ENCODE results near the gene NOL8. TPM values are rescaled to one million over a fixed set of nuclear protein-coding genes. Genes with fewer than 3 reads are reported as not detected.

The NOL8 gene
- total RNA-seq, 1 donor from 2014 or later = 53.0 TPM

DNA sequence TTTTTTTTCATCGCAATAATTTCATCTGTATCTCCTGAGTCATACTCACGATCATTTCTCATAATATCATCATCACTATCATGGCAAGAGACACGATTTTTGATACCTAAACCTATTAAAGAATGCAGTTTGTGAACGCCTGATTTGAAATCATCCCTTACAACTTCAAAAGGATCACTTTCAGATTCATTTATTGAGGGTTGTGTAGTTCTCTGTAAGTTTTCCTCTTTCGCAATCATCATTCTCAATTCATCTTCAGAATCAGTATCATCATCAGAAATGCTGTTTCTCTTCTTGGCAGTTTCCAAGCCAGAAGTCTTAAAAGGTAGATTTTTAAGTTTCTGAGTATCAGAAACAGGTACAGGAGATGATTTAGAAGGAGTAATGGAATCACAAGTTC is 9.7 kb downstream of the NOL8 start:
- no peak for ATAC-seq
- no peak for DNase-seq (ENCODE audit: low spot score)
- intact Hi-C loops (cut with DNase I) = no loop called here

DNA sequence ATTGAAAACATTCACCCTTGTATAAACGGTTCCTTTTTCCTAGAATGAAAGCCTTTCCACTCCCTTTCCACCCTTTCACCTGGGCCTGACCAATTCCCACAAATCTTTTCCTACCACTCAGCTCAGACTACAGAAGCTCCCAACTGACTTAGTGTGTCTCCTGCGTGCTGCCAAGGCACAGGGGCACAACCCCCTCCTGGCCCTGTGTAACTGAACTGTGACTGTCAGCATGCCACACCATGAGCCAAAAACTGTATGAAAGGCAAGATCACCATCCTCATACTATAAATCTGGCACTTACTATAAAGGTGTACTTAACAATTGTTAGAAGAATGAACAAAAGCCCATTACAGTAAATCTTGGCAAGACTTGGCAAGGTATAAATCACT is 11.5 kb downstream of the NOL8 start:
- DNase-seq (ENCODE audit: low spot score) (no peak), ATAC-seq (no peak)
- intact Hi-C loops (cut with DNase I) = no loop called here

DNA sequence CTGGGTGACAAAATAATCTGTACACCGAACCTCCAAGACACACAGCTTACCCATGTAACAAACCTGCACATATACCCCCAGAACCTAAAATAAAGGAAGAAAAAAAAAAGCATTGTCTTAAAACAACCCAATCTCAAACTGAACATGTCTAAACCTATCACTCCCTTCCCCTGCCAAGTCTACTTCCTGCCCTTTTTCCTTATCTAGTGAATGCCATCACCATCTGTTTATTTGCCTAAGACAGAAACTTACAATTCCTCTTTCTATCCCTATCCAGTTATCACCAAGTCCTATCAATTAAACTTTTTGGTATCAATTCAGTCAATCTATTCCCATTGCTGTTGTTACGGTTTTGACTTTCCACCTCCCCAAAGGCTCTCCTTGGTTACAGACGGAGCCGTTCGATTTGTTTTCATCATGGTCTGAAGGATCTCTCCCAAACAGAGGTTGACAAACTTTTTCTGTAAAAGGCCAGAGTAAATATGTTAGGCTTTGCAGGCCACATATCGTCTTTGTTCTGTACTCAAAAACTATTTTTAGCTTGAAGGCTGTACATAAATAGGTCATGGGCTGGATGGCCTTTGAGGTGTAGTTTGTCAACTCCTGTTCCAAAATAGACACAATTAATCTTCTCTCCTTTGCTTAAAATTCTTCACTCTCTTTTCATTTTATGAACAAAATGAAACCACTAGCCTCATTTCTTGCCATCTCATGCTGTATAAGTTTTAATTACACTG is 12.1 kb downstream of the NOL8 start:
- no peak for ATAC-seq
- no peak for DNase-seq (ENCODE audit: low spot score)
- intact Hi-C loops (cut with DNase I) = no loop called here

DNA sequence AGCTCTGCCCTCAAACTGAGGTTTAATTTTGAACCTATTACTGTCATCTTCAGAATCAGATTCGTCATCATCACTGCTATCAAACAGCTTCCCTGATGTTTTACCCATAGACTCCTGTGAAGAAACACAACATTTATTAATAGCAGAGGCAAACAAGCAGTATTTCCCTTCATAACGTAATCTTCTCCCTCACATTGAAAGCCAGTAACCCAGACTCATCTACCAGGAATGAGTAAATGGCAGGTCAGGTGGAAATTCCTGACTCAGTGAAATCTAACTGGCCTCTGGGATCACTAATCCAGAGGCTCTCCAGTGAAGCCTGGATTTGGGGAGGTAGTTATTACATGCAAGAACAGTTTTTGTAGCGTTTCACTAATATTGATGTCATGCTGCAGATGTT is 14.6 kb downstream of the NOL8 start:
- DNase-seq (ENCODE audit: low spot score) (no peak), ATAC-seq (no peak)
- intact Hi-C loops (cut with DNase I) = no loop called here

DNA sequence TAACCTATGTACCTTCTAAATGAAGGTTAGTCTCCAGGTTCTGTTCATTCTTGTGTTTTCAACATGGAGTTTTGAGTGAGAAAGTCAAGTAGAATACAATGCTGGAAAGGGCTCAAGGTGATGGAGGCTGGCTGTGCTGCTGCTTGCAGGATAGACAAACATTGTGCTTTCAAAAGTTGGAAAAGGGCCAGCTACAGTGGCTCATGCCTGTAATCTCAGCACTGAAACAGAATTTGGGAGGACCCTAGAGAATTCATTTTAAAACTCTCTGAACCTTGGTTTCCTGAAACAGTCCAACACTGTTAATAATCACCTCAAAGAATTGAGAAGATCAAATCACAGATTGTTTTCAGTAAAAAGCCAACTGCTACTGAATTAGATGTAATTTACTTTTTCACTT is 16.3 kb downstream of the NOL8 start:
- ATAC-seq (peak; percentile 38), DNase-seq (ENCODE audit: low spot score) (no peak)
- intact Hi-C loops (cut with DNase I) = no loop called here

DNA sequence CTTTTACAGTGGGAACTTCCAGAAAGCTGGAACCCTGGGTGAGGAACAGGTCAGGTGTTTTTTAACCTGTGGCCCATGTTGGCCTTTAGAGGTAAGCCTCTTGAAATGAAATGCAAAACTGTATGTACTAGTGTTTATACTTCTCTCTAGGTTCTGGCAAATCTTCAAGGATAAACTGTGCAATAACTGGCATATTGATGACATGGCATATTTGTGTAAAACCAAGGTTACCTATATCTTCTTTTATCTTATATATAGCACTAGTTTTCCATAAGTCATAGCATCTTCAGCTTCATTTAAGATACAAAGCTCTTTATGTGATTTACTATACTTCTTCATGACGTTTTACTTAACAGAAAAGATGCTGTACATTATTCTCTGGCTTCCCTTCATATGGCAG is 24.2 kb downstream of the NOL8 start:
- ATAC-seq (no peak), DNase-seq (ENCODE audit: low spot score) (no peak)
- intact Hi-C loops (cut with DNase I) = no loop called here

DNA sequence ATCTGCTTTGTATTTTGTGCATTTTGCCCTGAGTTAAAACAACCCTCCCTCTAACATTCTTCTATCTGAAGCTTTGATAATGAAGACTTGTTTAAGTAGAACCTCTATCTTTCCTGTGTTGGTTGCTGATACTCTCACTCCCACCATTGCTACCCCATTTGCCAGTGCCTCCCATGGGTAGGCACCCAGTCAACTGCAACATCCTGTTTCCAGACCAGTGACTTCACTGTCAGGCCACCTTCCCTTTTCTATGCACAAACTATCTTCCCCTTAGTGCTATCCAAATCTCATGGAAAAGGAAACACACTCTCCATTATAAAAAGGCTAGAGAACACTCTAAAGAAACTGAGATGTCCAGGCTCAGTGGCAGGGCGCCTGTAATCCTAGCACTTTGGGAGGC is 26.0 kb downstream of the NOL8 start:
- DNase-seq (ENCODE audit: low spot score) (no peak), ATAC-seq (no peak)
- intact Hi-C loops (cut with DNase I) = no loop called here

DNA sequence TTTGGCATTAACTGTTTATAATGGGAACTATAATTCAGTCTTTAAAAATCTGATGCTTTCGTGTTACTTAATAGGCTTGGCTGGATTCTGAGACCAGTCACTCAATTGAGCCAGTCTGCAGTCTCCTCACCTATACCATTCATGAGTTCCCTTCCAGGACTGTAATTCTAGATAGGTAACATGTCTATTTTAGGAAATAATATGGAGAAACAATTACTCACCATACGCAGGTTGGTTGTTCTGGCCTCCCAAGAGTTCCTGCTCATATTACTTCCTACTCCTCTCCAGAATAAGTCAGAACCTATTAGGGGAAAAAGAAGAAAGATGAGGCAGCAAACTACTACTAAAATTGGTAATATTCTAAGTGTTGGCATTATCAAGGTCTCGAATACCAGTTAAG is 27.1 kb downstream of the NOL8 start:
- DNase-seq (ENCODE audit: low spot score) = no peak
- intact Hi-C loops (cut with DNase I) = no loop called here
- ATAC-seq = no peak

DNA sequence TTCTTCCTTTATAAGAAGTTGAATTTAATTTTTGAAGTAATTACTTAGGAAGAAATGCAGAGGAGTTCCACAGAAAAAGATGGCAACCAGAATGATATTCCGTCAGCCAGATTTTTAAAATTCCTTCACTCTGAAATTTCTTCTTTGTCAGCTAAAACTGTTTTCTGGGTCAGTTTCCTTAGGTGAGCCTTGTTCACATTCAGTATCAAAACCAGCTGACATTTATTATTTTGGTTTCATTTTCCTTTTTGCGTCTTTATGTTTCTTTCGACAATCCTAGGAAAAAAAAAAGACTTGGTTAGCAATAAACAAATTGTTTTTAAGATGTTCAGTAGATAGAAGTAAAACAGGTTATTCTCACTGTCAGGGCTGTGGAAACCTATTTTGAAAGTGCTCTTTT is 27.5 kb downstream of the NOL8 start:
- ATAC-seq (no peak), DNase-seq (ENCODE audit: low spot score) (no peak)
- intact Hi-C loops (cut with DNase I) = no loop called here

DNA sequence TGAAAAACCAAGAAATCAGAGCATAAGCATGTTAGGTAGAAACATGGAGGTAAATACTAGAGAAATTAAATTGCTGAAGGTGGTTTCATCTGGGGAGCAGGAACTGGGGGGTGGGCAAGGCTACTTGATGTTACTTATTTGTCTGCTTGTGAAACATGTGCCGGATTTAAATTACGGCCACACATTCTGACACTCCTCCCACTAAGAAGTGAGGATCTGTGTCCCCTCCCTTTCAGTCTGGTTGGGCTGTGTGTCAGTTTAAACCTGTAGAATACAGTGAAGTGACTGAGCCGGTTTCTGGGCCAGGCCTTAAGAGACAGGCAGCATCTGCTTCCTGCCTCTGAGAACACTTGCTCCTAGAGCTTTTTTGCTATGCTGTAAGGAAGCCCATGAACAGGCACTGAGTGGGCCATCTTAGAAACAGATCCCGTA is 29.3 kb downstream of the NOL8 start:
- no peak for ATAC-seq
- intact Hi-C loops (cut with DNase I) = no loop called here
- no peak for DNase-seq (ENCODE audit: low spot score)

DNA sequence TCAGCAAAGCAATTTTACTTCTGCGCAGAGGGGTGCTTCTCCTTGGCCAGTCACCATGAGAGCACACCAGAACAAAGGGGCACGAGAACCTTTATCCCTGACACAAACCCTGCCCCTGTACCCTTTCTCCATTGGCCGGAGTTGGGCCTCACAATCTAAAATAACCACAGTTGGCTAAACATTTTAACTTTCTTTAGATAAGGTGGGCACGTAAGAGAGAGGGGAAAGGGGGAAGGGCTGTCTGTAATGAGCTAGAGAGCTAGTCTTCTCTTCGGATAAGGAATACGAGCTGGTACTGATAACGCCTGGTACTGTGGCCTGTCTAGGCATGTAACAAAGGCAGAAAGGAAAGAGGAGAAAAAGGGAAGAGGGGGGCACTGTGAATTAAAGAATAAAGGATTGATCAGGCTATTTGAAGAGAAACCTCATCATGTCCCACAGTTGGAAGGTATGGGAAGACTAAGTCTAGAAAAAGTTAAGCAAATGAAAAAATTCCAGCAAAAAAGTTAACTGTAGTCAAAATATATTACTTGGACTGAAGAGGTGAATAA is 29.8 kb downstream of the NOL8 start:
- intact Hi-C loops (cut with DNase I) = no loop called here
- no peak for ATAC-seq

DNA sequence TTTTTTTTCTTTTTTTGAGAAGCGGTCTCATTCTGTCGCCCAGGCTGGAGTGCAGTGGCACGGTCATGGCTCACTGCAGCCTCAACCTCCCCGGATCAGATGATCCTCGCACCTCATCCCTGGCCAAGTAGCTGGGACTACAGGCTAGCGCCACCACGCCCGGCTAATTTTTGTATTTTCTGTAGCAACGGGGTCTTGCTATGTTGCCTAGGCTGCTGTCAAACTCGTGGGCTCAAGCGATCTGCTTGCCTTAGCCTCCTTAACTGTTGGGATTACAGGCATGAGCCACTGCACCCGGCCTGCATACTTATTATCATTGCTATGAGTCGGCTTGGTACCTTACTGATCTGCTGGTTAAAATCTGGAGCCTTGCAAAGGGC is 30.9 kb downstream of the NOL8 start:
- intact Hi-C loops (cut with DNase I) = no loop called here

More for the DNA sequence above, 29.8 kb downstream of the NOL8 start:
- DNase-seq (ENCODE audit: low spot score) = no peak

DNA sequence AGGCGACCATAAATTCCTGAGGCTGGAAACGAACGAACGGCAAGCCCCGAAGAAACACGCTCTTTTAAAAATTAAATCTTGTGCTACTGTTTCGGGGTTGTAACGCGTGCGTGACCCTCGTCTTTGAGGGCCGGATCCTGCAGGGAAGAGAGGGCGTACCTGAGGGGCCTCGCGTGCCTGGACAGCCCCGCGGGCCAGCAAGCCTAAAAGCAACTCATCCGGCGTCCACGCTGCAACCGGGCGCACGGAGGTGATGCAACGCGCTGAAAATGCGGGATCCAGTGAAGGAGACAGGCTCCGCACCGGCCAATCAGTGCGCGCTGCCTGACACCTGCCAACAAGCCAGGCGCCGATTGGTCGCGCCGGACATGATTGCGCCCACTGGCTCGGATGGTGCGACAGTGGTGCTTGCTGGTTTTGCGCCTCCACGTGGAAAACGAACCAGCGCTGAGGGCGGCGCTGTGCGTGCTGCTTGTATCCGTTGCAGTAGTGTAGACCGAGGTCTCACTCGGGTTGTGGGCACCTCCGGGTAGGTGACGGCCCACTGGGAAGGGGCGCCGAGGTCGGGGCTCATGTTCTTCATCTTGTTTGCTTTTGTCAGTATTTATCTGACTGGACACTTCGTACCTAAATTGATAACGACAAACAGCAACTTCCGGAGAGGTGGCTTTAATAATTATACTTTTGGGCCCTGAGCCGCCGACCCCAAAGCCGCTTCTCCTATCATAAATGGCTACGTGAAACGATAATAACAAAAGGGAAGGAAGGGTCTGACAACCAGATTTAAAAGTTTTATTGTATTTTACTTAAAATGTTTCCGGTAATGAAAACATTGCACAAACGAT is 31.5 kb downstream of the NOL8 start, which contains the start of gene IARS1:
IARS1 (minus strand) TSS at position 246 of the 845 bp plus-strand sequence. CDS start 4,278 bp downstream, outside the sequence.
- ATAC-seq = peak; percentile 100
- intact Hi-C loops (cut with DNase I) = no loop called here
- DNase-seq (ENCODE audit: low spot score) = peak; percentile 99

More for the DNA sequence above, 30.9 kb downstream of the NOL8 start:
- no peak for ATAC-seq
- no peak for DNase-seq (ENCODE audit: low spot score)

DNA sequence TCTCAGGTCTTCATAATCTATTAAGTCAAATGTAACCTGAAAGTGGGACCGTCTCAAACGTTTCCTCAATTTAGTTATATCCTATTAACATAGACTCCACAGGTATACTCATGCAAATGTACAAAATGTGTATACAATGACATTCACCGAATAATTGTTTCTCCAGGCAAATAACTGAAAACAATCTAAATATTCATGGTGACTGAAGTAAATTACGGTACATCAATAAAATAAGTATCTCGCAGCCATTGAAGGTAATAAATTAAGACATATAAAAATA is 32.1 kb downstream of the NOL8 start:
- no peak for ATAC-seq
- DNase-seq (ENCODE audit: low spot score) = no peak
- intact Hi-C loops (cut with DNase I) = no loop called here

DNA sequence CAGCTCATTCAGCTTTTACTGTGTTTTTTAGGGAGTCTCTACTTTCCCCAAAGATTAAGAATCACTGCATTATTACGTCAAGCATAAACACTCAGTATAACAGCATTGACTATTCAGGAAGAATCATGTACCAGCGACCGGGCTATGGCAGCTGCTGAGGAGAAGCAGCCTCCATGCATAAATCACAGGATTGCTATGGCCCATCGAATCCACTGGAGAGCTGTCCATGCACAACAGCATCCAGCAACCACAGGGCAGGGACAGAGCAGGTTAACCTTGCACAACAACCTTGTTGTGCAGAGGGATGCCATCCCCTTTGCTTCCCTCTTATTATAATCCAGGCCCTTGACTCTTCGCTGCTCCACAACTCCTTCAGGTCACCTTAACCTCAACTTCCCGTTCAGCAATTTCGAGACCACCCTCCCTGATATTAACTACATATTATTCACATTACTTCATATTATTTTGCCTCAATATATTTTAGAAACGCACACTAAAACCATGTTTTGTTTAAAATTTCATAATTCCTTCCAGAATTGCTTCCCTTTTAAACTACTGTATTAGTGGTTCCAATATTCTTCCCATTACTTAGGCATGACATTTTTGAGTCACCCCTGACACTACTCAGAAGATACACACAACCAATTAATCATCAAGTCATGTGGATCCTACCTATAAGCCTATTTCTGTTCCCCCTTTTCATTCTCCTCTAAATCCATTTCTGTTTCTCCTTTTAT is 32.6 kb downstream of the NOL8 start:
- DNase-seq (ENCODE audit: low spot score) (no peak), ATAC-seq (no peak)
- intact Hi-C loops (cut with DNase I) = no loop called here

DNA sequence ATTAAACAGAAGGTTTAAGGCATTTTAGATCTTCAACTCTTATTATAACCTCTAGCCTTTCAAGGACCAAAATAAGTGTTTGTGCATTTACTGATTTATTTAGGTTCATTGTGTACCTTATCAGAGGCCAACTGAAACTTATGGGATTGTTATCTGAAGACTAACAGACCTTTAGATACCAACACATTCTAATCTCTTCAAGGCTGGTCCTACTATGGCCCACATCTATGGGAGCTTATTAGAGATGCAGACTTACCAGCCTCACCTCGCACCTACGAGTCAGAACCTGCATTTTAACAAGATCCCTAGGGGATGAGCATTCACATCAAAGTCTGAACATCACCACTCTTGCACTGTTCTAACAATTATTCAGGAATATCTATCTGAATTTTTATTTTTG is 33.6 kb downstream of the NOL8 start:
- intact Hi-C loops (cut with DNase I) = no loop called here
- no peak for ATAC-seq
- no peak for DNase-seq (ENCODE audit: low spot score)

DNA sequence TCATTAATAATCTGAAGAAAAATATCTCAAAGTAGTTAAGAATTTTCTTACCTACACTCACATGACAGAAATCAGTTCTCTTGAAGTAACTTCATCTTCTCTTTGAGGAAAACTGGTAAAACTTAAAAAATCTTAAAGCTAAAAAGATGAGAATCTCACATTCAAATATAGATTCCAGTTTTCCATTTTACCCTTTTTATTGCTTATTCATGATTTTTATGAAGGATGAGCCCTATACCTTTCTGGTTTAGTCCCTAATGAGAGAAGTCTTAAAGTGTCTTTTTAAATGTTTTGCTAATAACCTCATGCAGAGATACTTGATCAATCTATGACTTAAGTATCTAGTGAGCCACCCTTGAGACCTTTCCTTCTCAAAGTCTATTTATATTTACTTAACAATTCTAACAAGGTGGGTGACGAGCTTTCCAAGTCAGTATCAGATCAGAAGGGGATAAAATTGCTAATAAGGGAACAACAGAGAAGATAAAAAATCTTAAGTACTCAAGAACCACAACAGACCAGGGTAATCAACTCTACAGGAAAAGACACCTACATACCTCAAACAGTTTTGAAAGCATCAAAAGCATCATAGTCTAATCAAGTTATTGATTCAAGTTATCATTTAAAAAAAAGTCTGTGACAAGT is 34.2 kb downstream of the NOL8 start:
- intact Hi-C loops (cut with DNase I) = no loop called here
- ATAC-seq (no peak), DNase-seq (ENCODE audit: low spot score) (no peak)

DNA sequence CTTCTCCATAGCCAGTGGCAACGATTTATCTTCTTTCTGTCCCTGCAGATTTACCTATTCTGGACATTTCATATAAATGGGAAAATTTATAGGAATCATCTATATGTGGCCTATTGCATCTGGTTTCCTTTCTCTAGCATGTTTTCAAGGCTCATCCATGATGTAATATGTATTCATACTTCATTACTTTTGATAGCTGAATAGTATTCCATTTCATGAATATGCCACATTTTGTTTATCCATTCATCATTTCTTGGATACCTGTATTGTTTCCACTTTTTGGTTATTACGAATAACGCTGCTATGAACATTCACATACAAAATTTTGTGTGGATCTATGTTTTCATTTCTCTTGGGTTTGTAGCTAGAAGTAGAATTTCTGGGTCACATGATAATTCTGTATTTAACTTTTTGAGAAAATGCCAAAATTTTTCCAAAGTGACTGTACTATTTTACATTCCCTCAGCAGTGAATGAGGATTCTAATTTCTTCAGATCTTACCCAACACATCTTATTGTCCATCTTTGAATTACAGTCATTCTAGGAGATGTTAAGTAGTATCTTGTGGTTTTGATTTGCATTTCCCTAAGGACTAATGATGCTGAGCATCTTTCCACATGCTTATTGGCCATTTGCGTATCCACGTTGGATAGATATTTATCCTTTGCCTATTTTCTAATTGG is 35.3 kb downstream of the NOL8 start:
- ATAC-seq (no peak), DNase-seq (ENCODE audit: low spot score) (no peak)
- intact Hi-C loops (cut with DNase I) = no loop called here

DNA sequence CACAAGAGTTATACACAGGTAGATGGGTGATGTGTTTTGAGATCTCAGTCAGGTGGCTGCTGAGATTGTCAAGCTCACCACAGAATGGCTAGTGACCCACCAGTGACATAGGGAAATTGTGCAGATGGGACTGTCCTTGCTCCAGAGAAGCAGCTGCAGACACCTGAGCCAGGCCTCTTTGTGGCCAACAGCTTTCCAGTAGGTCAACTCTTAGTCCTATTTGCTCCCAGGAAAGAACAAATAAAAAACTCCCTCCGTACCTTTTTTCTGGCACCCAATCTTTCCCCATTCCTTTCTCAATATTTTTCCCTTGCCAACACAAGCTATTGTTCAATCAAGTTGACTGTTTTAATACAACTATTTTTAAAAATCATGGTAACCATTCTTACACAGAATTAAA is 45.8 kb downstream of the NOL8 start:
- DNase-seq (ENCODE audit: low spot score) = no peak
- ATAC-seq = no peak
- intact Hi-C loops (cut with DNase I) = no loop called here

Data from sciatic nerve (tissue), 2 donors.